Prostate gland (tissue), 2 donors: ENCODE data around the gene GMDS. TPM values are rescaled to one million over a fixed set of nuclear protein-coding genes. Genes with fewer than 3 reads are reported as not detected.

ENCODE experiments used
- DNase-seq: peaks from one replicate; pipeline ENCODE4 v3.0.0-alpha.2; 2019; ENCODE audit warnings: low spot score
- H3K27ac ChIP-seq, 2 donors: fragments of 200-600 bp; sonication (generic); 2 replicates each; pipeline ENCODE4 v1.5.1; 2017 to 2019
- H3K27me3 ChIP-seq: fragments of 200-600 bp; sonication (generic); replicated peaks from 2 replicates; pipeline ENCODE4 v1.5.1; 2019; ENCODE audit not compliant: insufficient read depth
- H3K36me3 ChIP-seq, 2 donors: fragments of 200-600 bp; sonication (generic); 1 replicate in 1 of 2; 2 replicates in 1 of 2; pipeline versions ENCODE4 v1.5.1 to v1.8.1; 2017 to 2019
- H3K4me1 ChIP-seq: fragments of 200-600 bp; sonication (generic); replicated peaks from 2 replicates; pipeline ENCODE4 v1.5.1; 2019
- H3K4me3 ChIP-seq, 2 donors: fragments of 200-600 bp; sonication (generic); 2 replicates each; pipeline ENCODE4 v1.5.1; 2017 to 2019
- H3K9me3 ChIP-seq: fragments of 200-600 bp; sonication (generic); 2 replicates; pipeline ENCODE4 v1.5.1; 2017
- CTCF ChIP-seq, 4 experiments: fragments of 200-600 bp in 2 of 4; fragments of 450-650 bp in 2 of 4; sonication (generic) in 2 of 4; IDR thresholded peaks; 1 replicate in 3 of 4; 2 replicates in 1 of 4; pipeline ENCODE4 v1.5.1; 2016 to 2019; ENCODE audit warnings: antibody characterized with exemption in 4 of 4, mild to moderate bottlenecking in 2 of 4, moderate library complexity in 2 of 4
- POLR2A ChIP-seq: fragments of 450-650 bp; IDR thresholded peaks from one replicate; pipeline ENCODE4 v1.6.1; 2016; ENCODE audit warnings: antibody characterized with exemption, mild to moderate bottlenecking
- POLR2AphosphoS5 ChIP-seq: sonication (generic); formaldehyde crosslinking; IDR thresholded peaks from one replicate; pipeline ENCODE4 v1.6.1; 2017; ENCODE audit warnings: antibody characterized with exemption
- WGBS: methylation state at CpG from one replicate; pipeline ENCODE4 v1.1.5; 2018; 5-methylcytosine and 5-hydroxymethylcytosine counted together
- intact Hi-C: fragments of 100-400 bp; cut with DNase I; formaldehyde crosslinking; loops from one replicate; pipeline ENCODE4 v1.14.2; 2022
- total RNA-seq, 2 donors: library from RNA; depleted of rRNA; stranded (reverse); fragments of >200 nt; gene quantifications; one replicate each; pipeline ENCODE4 v1.1.0, GENCODE V29; 2016

The GMDS gene
- total RNA-seq, 2 donors from 2014 or later = 24.9 to 29.9 TPM

- Histone ChIP-seq H3K27me3 (no peaks in the 10 kb centered on the region), H3K4me3 (no peak overlapping the region), H3K36me3 (no peaks in the 10 kb centered on the region), H3K9me3 (no peaks in the 10 kb centered on the region), H3K4me1 (no peaks in the 10 kb centered on the region), H3K27ac (no peak overlapping the region)
- 88% methylated on average over 6 of the region's 6 CpGs for WGBS
- DNase-seq = no peak
- TF ChIP-seq POLR2AphosphoS5 = no peak
- no peak for TF ChIP-seq POLR2A
- no peak for TF ChIP-seq CTCF (IDR thresholded peaks at IDR 0.05)
- intact Hi-C loops = loop anchor here (10.0 kb wide), 1 partner anchor 429 kb away; the partner anchor contains the start of gene FOXC1
These were observed 211.1 kb downstream of the GMDS start for GRCh38 chr6:2034256-2034655.

GRCh38 chr6:2033544-2033943 is 211.9 kb downstream of the GMDS start:
- Histone ChIP-seq H3K27me3 (no peaks in the 10 kb centered on the region), H3K4me3 (no peak overlapping the region), H3K9me3 (no peaks in the 10 kb centered on the region), H3K36me3 (no peaks in the 10 kb centered on the region), H3K4me1 (no peaks in the 10 kb centered on the region), H3K27ac (no peak overlapping the region)
- DNase-seq = no peak
- WGBS = 96% methylated on average over 4 of the region's 4 CpGs
- no peak for TF ChIP-seq POLR2A
- TF ChIP-seq CTCF (IDR thresholded peaks at IDR 0.05) = no peak
- TF ChIP-seq POLR2AphosphoS5 = no peak
- intact Hi-C loops = loop anchor here (10.0 kb wide), 1 partner anchor 429 kb away; the partner anchor contains the start of gene FOXC1

- H3K4me1 ChIP-seq = no peaks in the 10 kb centered on the region
- H3K36me3 ChIP-seq = no peaks in the 10 kb centered on the region
- WGBS = 94% methylated on average over 7 of the region's 7 CpGs
- no peaks in the 10 kb centered on the region for H3K27me3 ChIP-seq
- intact Hi-C loops = loop anchor here (10.0 kb wide), 1 partner anchor 426 kb away; the partner anchor contains the start of gene FOXC1
- no peaks in the 10 kb centered on the region for H3K9me3 ChIP-seq
- no peak overlapping the region for H3K27ac ChIP-seq
- H3K4me3 ChIP-seq = no peak overlapping the region
- no peak for DNase-seq
- TF ChIP-seq POLR2AphosphoS5 (no peak), CTCF (IDR thresholded peaks at IDR 0.05) (no peak), POLR2A (no peak)
These were observed 214.6 kb downstream of the GMDS start for GRCh38 chr6:2030682-2031244.

- no peaks in the 10 kb centered on the region for H3K36me3 ChIP-seq
- H3K27ac ChIP-seq = no peak overlapping the region
- no peaks in the 10 kb centered on the region for H3K4me1 ChIP-seq
- H3K4me3 ChIP-seq = no peak overlapping the region
- intact Hi-C loops = loop anchor here (10.0 kb wide), 1 partner anchor 425 kb away; the partner anchor contains the start of gene FOXC1
- H3K27me3 ChIP-seq = no peaks in the 10 kb centered on the region
- DNase-seq = no peak
- 90% methylated on average over 3 of the region's 3 CpGs for WGBS
- no peak for TF ChIP-seq POLR2AphosphoS5
- no peak for TF ChIP-seq POLR2A
- TF ChIP-seq CTCF (IDR thresholded peaks at IDR 0.05) = no peak
- no peaks in the 10 kb centered on the region for H3K9me3 ChIP-seq
These were observed 215.5 kb downstream of the GMDS start for GRCh38 chr6:2029952-2030351.

GRCh38 chr6:2029130-2029794 is 216.1 kb downstream of the GMDS start:
- H3K4me1 ChIP-seq = no peaks in the 10 kb centered on the region
- H3K9me3 ChIP-seq = no peaks in the 10 kb centered on the region
- H3K27me3 ChIP-seq = no peaks in the 10 kb centered on the region
- DNase-seq = no peak
- 94% methylated on average over 1 of the region's 1 CpG for WGBS
- no peaks in the 10 kb centered on the region for H3K36me3 ChIP-seq
- no peak for TF ChIP-seq CTCF (IDR thresholded peaks at IDR 0.05)
- no peak for TF ChIP-seq POLR2A
- TF ChIP-seq POLR2AphosphoS5 = no peak
- H3K27ac ChIP-seq = no peak overlapping the region
- intact Hi-C loops = no loop called here
- no peak overlapping the region for H3K4me3 ChIP-seq
